ENCODE data around the gene SCYL2. TPM values are rescaled to one million over a fixed set of nuclear protein-coding genes. Genes with fewer than 3 reads are reported as not detected.

Gene SCYL2
- total RNA-seq, 1 experiment from 2014 or later: 37.1 TPM

GRCh38 chr12:100360450-100360849 lies 93.5 kb downstream of the SCYL2 start:
- CTCF ChIA-PET: interaction anchor here (1.1 to 7.4 kb wide), 2 partner anchors 45 to 311 kb away, joined by 4 to 104 read pairs; no protein-coding TSS in a partner anchor
- H3K36me3 Mint-ChIP-seq: no peaks in the 10 kb centered on the region

GRCh38 chr12:100364324-100364723 lies 97.3 kb downstream of the SCYL2 start:
- DNase-seq (ENCODE audit: low spot score) (no peak), ATAC-seq (no peak)
- Mint-ChIP-seq H3K27ac (no peak overlapping the region), H3K27me3 (ENCODE audit: low read depth) (peaks cover 4% of the 10 kb centered on the region; the same call in 1 of the 2 replicates), H3K4me1 (peaks cover 6% of the 10 kb centered on the region; the same call in 1 of the 2 replicates), H3K36me3 (peaks cover under 1% of the 10 kb centered on the region), H3K4me3 (no peak overlapping the region), H3K9me3 (peaks cover under 1% of the 10 kb centered on the region; the same call in 1 of the 2 replicates)
- ChIA-PET POLR2A (no interaction called here), CTCF (interaction anchor here (2.7 kb wide), 1 partner anchor 40 kb away, joined by 11 read pairs; no protein-coding TSS in a partner anchor)
- TF ChIP-seq HMGXB4 (CRISPR knock-in tag; IDR thresholded peaks at IDR 0.05) (no peak), IRF1 (CRISPR knock-in tag; IDR thresholded peaks at IDR 0.05) (no peak), NFYB (CRISPR knock-in tag; conservative IDR thresholded peaks at IDR 0.05; ENCODE audit: low read depth) (no peak), USF1 (CRISPR knock-in tag; IDR thresholded peaks at IDR 0.05) (no peak), ATF2 (CRISPR knock-in tag; IDR thresholded peaks at IDR 0.05; ENCODE audit: borderline replicate concordance, low read depth) (no peak), ZNF512 (CRISPR knock-in tag; IDR thresholded peaks at IDR 0.05; ENCODE audit: borderline replicate concordance) (no peak)

More at GRCh38 chr12:100360450-100360849, 93.5 kb downstream of the SCYL2 start:
- H3K4me1 Mint-ChIP-seq: peaks cover 24% of the 10 kb centered on the region
- H3K27ac Mint-ChIP-seq: no peak overlapping the region
- ATAC-seq: no peak
- H3K9me3 Mint-ChIP-seq: no peaks in the 10 kb centered on the region
- POLR2A ChIA-PET: no interaction called here
- DNase-seq (ENCODE audit: low spot score): no peak
- no peaks in the 10 kb centered on the region; the same call in 1 of the 2 replicates for H3K27me3 Mint-ChIP-seq (ENCODE audit: low read depth)
- no peak for TF ChIP-seq TEAD1 (CRISPR knock-in tag; IDR thresholded peaks at IDR 0.05)
- TF ChIP-seq ZBTB21 (CRISPR knock-in tag; IDR thresholded peaks at IDR 0.05; ENCODE audit: borderline replicate concordance): no peak
- TF ChIP-seq NFATC4 (CRISPR knock-in tag; IDR thresholded peaks at IDR 0.05): no peak
- TF ChIP-seq ZNF121 (CRISPR knock-in tag; IDR thresholded peaks at IDR 0.05): no peak
- no peak overlapping the region for H3K4me3 Mint-ChIP-seq

DNA sequence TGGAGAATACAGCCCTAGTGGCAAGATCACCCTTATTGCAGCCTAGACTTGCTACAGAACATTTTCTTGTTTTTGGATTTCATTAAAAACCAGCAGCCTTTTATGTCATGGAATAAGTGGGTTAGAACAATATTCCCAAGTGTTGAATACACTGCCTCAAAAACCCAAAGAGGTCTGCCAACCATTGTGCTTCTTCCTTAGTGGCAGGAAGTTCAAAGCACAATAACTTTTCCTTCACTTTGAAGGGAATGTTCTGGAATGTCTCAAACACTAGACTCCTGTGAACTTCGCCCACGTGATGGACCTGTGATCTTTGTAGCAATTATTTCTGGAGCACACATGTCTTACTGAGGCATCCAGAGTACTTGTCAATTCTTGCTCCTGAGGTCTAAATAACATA lies 98.4 kb downstream of the SCYL2 start:
- CTCF ChIA-PET: interaction anchor here (1.7 to 2.7 kb wide), 2 partner anchors 39 to 40 kb away, joined by 4 to 11 read pairs; no protein-coding TSS in a partner anchor
- POLR2A ChIA-PET: no interaction called here

More for the DNA sequence above, 98.4 kb downstream of the SCYL2 start:
- ATAC-seq (no peak), DNase-seq (ENCODE audit: low spot score) (no peak)
- Mint-ChIP-seq H3K36me3 (peaks cover 5% of the 10 kb centered on the region), H3K4me1 (peaks cover 10% of the 10 kb centered on the region), H3K4me3 (no peak overlapping the region), H3K27me3 (ENCODE audit: low read depth) (peaks cover 5% of the 10 kb centered on the region), H3K9me3 (peaks cover 5% of the 10 kb centered on the region), H3K27ac (no peak overlapping the region)
- TF ChIP-seq, protein P1, sequence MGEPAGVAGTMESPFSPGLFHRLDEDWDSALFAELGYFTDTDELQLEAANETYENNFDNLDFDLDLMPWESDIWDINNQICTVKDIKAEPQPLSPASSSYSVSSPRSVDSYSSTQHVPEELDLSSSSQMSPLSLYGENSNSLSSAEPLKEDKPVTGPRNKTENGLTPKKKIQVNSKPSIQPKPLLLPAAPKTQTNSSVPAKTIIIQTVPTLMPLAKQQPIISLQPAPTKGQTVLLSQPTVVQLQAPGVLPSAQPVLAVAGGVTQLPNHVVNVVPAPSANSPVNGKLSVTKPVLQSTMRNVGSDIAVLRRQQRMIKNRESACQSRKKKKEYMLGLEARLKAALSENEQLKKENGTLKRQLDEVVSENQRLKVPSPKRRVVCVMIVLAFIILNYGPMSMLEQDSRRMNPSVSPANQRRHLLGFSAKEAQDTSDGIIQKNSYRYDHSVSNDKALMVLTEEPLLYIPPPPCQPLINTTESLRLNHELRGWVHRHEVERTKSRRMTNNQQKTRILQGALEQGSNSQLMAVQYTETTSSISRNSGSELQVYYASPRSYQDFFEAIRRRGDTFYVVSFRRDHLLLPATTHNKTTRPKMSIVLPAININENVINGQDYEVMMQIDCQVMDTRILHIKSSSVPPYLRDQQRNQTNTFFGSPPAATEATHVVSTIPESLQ (CRISPR knock-in tag; IDR thresholded peaks at IDR 0.05): no peak
- TF ChIP-seq CBFB (CRISPR knock-in tag; IDR thresholded peaks at IDR 0.05; ENCODE audit: low read depth) (no peak), FOXK1 (CRISPR knock-in tag; IDR thresholded peaks at IDR 0.05) (no peak), HMGA2 (CRISPR knock-in tag; IDR thresholded peaks at IDR 0.05) (no peak), MAX (CRISPR knock-in tag; IDR thresholded peaks at IDR 0.05) (no peak), ZNF232 (CRISPR knock-in tag; IDR thresholded peaks at IDR 0.05) (no peak)
- TF ChIP-seq, protein P2, sequence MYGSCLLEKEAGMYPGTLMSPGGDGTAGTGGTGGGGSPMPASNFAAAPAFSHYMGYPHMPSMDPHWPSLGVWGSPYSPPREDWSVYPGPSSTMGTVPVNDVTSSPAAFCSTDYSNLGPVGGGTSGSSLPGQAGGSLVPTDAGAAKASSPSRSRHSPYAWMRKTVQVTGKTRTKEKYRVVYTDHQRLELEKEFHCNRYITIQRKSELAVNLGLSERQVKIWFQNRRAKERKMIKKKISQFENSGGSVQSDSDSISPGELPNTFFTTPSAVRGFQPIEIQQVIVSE (CRISPR knock-in tag; IDR thresholded peaks at IDR 0.05; ENCODE audit: borderline replicate concordance): no peak

Measured in WTC11 (cell line).